Thyroid gland (tissue), 4 donors: ENCODE data around the gene LARGE1. TPM values are rescaled to one million over a fixed set of nuclear protein-coding genes. Genes with fewer than 3 reads are reported as not detected.
"Not testable (repeated sequence)": the region's sequence is repeated elsewhere in the genome, so short reads cannot be mapped to it uniquely, and the experiment has no call there.

ENCODE experiments used
- DNase-seq, 2 donors: peaks; one replicate each; pipeline ENCODE4 v3.0.0-alpha.2; 2019
- H3K27ac ChIP-seq, 3 donors: fragments of 200-600 bp; sonication (generic); 1 replicate in 2 of 3; 2 replicates in 1 of 3; pipeline ENCODE4 v1.5.1; 2016 to 2019; ENCODE audit warnings: mild to moderate bottlenecking in 1 of 3, moderate library complexity in 1 of 3
- H3K27me3 ChIP-seq: fragments of 200-600 bp; sonication (generic); one replicate; pipeline ENCODE4 v1.5.1; 2019
- H3K36me3 ChIP-seq, 2 donors: fragments of 200-600 bp; sonication (generic); one replicate each; pipeline ENCODE4 v1.5.1; 2016 to 2019
- H3K4me1 ChIP-seq, 2 donors: fragments of 200-600 bp; sonication (generic); one replicate each; pipeline ENCODE4 v1.5.1; 2017 to 2019
- H3K4me3 ChIP-seq, 3 donors: fragments of 200-600 bp; sonication (generic); replicated peaks in 1 of 3; 1 replicate in 2 of 3; 2 replicates in 1 of 3; pipeline ENCODE4 v1.5.1; 2016; ENCODE audit warnings: mild to moderate bottlenecking in 1 of 3
- H3K9me3 ChIP-seq: fragments of 200-600 bp; sonication (generic); one replicate; pipeline ENCODE4 v1.5.1; 2017
- POLR2A ChIP-seq, 2 donors: fragments of 450-650 bp; IDR thresholded peaks; one replicate each; pipeline ENCODE4 v1.6.1; 2017; ENCODE audit warnings: antibody characterized with exemption in 2 of 2, mild to moderate bottlenecking in 2 of 2, moderate library complexity in 1 of 2
- WGBS, 2 donors: methylation state at CpG; one replicate each; pipeline ENCODE4 v1.1.5; 2017; 5-methylcytosine and 5-hydroxymethylcytosine counted together
- intact Hi-C: fragments of 100-400 bp; cut with DNase I; formaldehyde crosslinking; loops from one replicate; pipeline ENCODE4 v1.15.1; 2023
- total RNA-seq, 4 donors: library from RNA; depleted of rRNA; stranded (reverse); fragments of >200 nt; gene quantifications; one replicate each; pipeline ENCODE4 v1.2.3, GENCODE V29; 2016
- TF ChIP-seq, protein P1 (sequence below), 6 experiments: fragments of 200-600 bp in 3 of 6; fragments of 450-650 bp in 3 of 6; sonication (generic) in 3 of 6; IDR thresholded peaks; one replicate each; pipeline ENCODE4 v1.5.1; 2016 to 2019; ENCODE audit warnings: antibody characterized with exemption in 6 of 6, mild to moderate bottlenecking in 2 of 6, inconsistent platforms in 1 of 6, moderate library complexity in 1 of 6

The LARGE1 gene
- total RNA-seq, 4 donors from 2014 or later = 13.6 to 16.3 (median 15.1) TPM

DNA sequence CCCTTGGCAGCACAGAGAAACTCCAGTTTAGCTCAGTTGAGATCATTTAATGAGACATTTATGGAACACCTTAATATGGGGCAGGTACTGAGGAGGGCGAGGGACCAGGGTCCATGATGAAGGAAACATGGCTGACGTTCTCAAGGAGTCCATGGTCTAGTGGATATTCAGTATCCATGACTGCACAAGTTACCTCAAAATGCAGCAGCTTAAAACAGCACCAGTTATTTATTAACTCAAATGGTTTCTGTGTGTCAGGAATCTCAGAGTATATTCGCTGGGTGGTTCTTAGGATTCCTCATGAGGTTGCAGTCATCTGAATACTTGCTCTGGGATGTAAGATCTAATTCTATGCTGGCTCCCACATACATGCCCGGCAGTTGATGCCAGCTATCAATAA is 346.8 kb downstream of the LARGE1 start:
- Histone ChIP-seq H3K9me3 (no peaks in the 10 kb centered on the region), H3K27ac (no peak overlapping the region), H3K27me3 (no peaks in the 10 kb centered on the region), H3K4me3 (no peak overlapping the region), H3K4me1 (no peaks in the 10 kb centered on the region), H3K36me3 (no peaks in the 10 kb centered on the region)
- TF ChIP-seq, protein P1, sequence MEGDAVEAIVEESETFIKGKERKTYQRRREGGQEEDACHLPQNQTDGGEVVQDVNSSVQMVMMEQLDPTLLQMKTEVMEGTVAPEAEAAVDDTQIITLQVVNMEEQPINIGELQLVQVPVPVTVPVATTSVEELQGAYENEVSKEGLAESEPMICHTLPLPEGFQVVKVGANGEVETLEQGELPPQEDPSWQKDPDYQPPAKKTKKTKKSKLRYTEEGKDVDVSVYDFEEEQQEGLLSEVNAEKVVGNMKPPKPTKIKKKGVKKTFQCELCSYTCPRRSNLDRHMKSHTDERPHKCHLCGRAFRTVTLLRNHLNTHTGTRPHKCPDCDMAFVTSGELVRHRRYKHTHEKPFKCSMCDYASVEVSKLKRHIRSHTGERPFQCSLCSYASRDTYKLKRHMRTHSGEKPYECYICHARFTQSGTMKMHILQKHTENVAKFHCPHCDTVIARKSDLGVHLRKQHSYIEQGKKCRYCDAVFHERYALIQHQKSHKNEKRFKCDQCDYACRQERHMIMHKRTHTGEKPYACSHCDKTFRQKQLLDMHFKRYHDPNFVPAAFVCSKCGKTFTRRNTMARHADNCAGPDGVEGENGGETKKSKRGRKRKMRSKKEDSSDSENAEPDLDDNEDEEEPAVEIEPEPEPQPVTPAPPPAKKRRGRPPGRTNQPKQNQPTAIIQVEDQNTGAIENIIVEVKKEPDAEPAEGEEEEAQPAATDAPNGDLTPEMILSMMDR (IDR thresholded peaks at IDR 0.05) = no peak
- TF ChIP-seq POLR2A (IDR thresholded peaks at IDR 0.05) = no peak
- DNase-seq = no peak
- WGBS, 2 donors = 90 to 97% methylated on average over 4 of the region's 4 CpGs
- intact Hi-C loops = no loop called here

- WGBS, 2 donors = 96% methylated on average over 3 of the region's 3 CpGs
- no peaks in the 10 kb centered on the region for H3K9me3 ChIP-seq
- no peak overlapping the region for H3K27ac ChIP-seq
- intact Hi-C loops = no loop called here
- H3K4me3 ChIP-seq = no peak overlapping the region
- H3K27me3 ChIP-seq = no peaks in the 10 kb centered on the region
- no peaks in the 10 kb centered on the region for H3K36me3 ChIP-seq
- no peak for DNase-seq
- no peaks in the 10 kb centered on the region for H3K4me1 ChIP-seq
- TF ChIP-seq, protein P1 (IDR thresholded peaks at IDR 0.05) = no peak
- no peak for TF ChIP-seq POLR2A (IDR thresholded peaks at IDR 0.05)
Observed at GRCh38 chr22:33572086-33572485, 348.2 kb downstream of the LARGE1 start.

GRCh38 chr22:33570110-33570509 is 350.2 kb downstream of the LARGE1 start:
- 85 to 90% methylated on average over 4 of the region's 4 CpGs for WGBS, 2 donors
- intact Hi-C loops = no loop called here
- Histone ChIP-seq H3K9me3 (no peaks in the 10 kb centered on the region), H3K36me3 (no peaks in the 10 kb centered on the region), H3K27ac (no peak overlapping the region), H3K4me1 (no peaks in the 10 kb centered on the region), H3K4me3 (no peak overlapping the region), H3K27me3 (no peaks in the 10 kb centered on the region)
- DNase-seq = no peak
- TF ChIP-seq, protein P1 (IDR thresholded peaks at IDR 0.05) = no peak
- TF ChIP-seq POLR2A (IDR thresholded peaks at IDR 0.05) = no peak

DNA sequence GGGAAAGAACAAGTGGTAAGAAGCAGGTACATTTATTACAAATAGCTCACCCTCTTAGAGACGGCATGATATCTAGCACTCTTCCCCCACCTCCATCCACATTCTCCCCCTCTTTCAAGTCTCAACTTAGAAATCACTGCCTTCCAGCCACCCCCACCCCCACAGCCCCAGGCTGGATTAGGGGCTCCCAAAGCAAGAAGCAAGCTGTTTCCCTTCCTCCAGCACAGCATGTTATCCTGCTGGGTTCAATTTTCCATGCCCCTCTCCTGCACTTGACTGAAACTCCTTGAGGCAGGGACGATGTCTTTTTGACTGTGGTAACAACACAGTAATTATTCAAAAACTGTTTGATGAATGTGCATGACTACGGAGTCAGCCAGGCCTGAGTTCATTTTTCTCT is 350.7 kb downstream of the LARGE1 start:
- no peak for DNase-seq
- Histone ChIP-seq H3K27ac (no peak overlapping the region), H3K27me3 (no peaks in the 10 kb centered on the region), H3K4me3 (no peak overlapping the region), H3K9me3 (no peaks in the 10 kb centered on the region), H3K4me1 (no peaks in the 10 kb centered on the region), H3K36me3 (no peaks in the 10 kb centered on the region)
- TF ChIP-seq POLR2A (IDR thresholded peaks at IDR 0.05) = no peak
- TF ChIP-seq, protein P1 (IDR thresholded peaks at IDR 0.05) = no peak
- 37 to 45% methylated on average over 3 of the region's 3 CpGs for WGBS, 2 donors
- intact Hi-C loops = no loop called here

GRCh38 chr22:33569018-33569417 is 351.3 kb downstream of the LARGE1 start:
- 39 to 42% methylated on average over 4 of the region's 4 CpGs for WGBS, 2 donors
- Histone ChIP-seq H3K4me1 (no peaks in the 10 kb centered on the region), H3K4me3 (no peak overlapping the region), H3K36me3 (no peaks in the 10 kb centered on the region), H3K27ac (no peak overlapping the region), H3K9me3 (no peaks in the 10 kb centered on the region), H3K27me3 (no peaks in the 10 kb centered on the region)
- no peak for DNase-seq
- TF ChIP-seq, protein P1 (IDR thresholded peaks at IDR 0.05) = no peak
- no peak for TF ChIP-seq POLR2A (IDR thresholded peaks at IDR 0.05)
- intact Hi-C loops = no loop called here

DNA sequence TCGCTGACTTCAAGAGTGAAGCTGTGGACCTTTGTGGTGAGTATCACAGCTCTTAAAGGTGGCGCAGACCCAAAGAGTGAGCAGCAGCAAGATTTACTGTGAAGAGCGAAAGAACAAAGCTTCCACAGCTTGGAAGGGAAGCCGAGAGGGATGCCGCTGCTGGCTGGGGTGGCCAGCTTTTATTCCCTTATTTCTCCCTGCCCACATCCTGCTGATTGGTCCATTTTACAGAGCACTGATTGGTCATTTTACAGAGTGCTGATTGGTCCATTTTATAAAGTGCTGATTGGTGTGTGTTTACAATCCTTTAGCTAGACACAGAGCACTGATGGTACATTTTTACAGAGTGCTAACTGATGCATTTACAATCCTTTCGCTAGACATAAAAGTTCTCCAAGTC is 353.8 kb downstream of the LARGE1 start:
- H3K4me1 ChIP-seq, DNase-seq, H3K36me3 ChIP-seq, H3K27me3 ChIP-seq, H3K27ac ChIP-seq, intact Hi-C loops, H3K4me3 ChIP-seq, H3K9me3 ChIP-seq: not testable (repeated sequence)
- 94 to 97% methylated on average over 6 of the region's 6 CpGs for WGBS, 2 donors
